Endothelial cell of umbilical vein (primary cell): Measurements from ENCODE around the gene COL8A1. TPM values are rescaled to one million over a fixed set of nuclear protein-coding genes. Genes with fewer than 3 reads are reported as not detected.
A peak's percentile ranks its signal among the peaks of the same experiment; 100 is the strongest.

ENCODE experiments used
- BruUV-seq: library from RNA; stranded (reverse); fragments of 400-500 nt; replicated peaks from 2 replicates; lab custom pipeline; 2021; lab: Mats Ljungman, UMichigan
- CTCF ChIA-PET: fragments of 300-600, 350-600 bp; sonication (Branson Sonifier 250); formaldehyde crosslinking; loops from one replicate; lab custom pipeline; 2021; ENCODE audit warnings: antibody characterized with exemption, inconsistent platforms; lab: Charles Lee
- POLR2A ChIA-PET: fragments of 300-600, 350-600 bp; sonication (Branson Sonifier 250); formaldehyde crosslinking; loops from one replicate; lab custom pipeline; 2021; ENCODE audit warnings: antibody characterized with exemption, inconsistent platforms; lab: Charles Lee
- DNase-seq: peaks from one replicate; pipeline ENCODE4 v3.0.0-alpha.2; 2011; ENCODE audit warnings: low read depth, low spot score
- FAIRE-seq: peaks from 2 replicates; lab custom pipeline; 2011; peaks lifted over from hg19 to GRCh38; lab: Jason Lieb, UNC
- H2AFZ ChIP-seq: 2 replicates; pipeline ENCODE4 v1.6.0; 2012; ENCODE audit warnings: low read depth, low read length, control low read depth, inconsistent platforms
- H3K27ac ChIP-seq: 2 replicates; pipeline ENCODE4 v1.5.1; 2011; ENCODE audit warnings: low read depth, mild to moderate bottlenecking, control low read depth, low read length, moderate library complexity; ENCODE audit not compliant: insufficient read depth
- H3K27me3 ChIP-seq, 2 experiments: 2 replicates each; pipeline versions ENCODE4 v1.6.0 to v1.6.1; 2011; ENCODE audit warnings: low read length in 2 of 2, mixed read lengths in 1 of 2; ENCODE audit not compliant: control insufficient read depth in 2 of 2, insufficient read depth in 2 of 2
- H3K36me3 ChIP-seq, 2 experiments: 2 replicates in 1 of 2; 3 replicates in 1 of 2; pipeline ENCODE4 v1.5.1; 2011; ENCODE audit warnings: low read length in 2 of 2, mild to moderate bottlenecking in 1 of 2, moderate library complexity in 1 of 2; ENCODE audit not compliant: control insufficient read depth in 2 of 2, insufficient read depth in 2 of 2; ENCODE audit errors: extremely low read depth in 1 of 2
- H3K4me1 ChIP-seq: 3 replicates; pipeline ENCODE4 v1.5.1; 2011; ENCODE audit warnings: mild to moderate bottlenecking, low read length; ENCODE audit not compliant: control insufficient read depth, insufficient read depth; ENCODE audit errors: extremely low read depth
- H3K4me2 ChIP-seq: 2 replicates; pipeline ENCODE4 v1.6.1; 2011; ENCODE audit warnings: low read length, control low read depth, mixed read lengths; ENCODE audit not compliant: insufficient read depth
- H3K4me3 ChIP-seq, 3 experiments: fragments of 200-600 bp in 1 of 3; sonication (generic), shearing (Covaris generic) in 1 of 3; replicated peaks in 1 of 3; 2 replicates each; pipeline ENCODE4 v1.5.1; 2011 to 2016; ENCODE audit warnings: control low read depth in 3 of 3, low read length in 3 of 3, mild to moderate bottlenecking in 2 of 3, inconsistent platforms in 1 of 3, low read depth in 1 of 3, moderate library complexity in 1 of 3; ENCODE audit not compliant: insufficient read depth in 1 of 3
- H3K79me2 ChIP-seq: 2 replicates; pipeline ENCODE4 v1.6.0; 2012; ENCODE audit warnings: low read length, inconsistent platforms; ENCODE audit not compliant: control insufficient read depth, insufficient read depth
- H3K9ac ChIP-seq: replicated peaks from 2 replicates; pipeline ENCODE3; 2011; ENCODE audit warnings: low read length, control low read depth; ENCODE audit not compliant: insufficient read depth; ENCODE audit errors: extremely low read depth
- H3K9me1 ChIP-seq: replicated peaks from 3 replicates; pipeline ENCODE4 v1.6.0; 2011; ENCODE audit warnings: mild to moderate bottlenecking, low read length; ENCODE audit not compliant: control insufficient read depth, insufficient read depth; ENCODE audit errors: extremely low read depth
- H3K9me3 ChIP-seq: replicated peaks from 2 replicates; pipeline ENCODE4 v1.5.1; 2012; ENCODE audit warnings: low read length, inconsistent platforms; ENCODE audit not compliant: control insufficient read depth, insufficient read depth
- H4K20me1 ChIP-seq: replicated peaks from 2 replicates; pipeline ENCODE3; 2011; ENCODE audit warnings: mild to moderate bottlenecking, low read length; ENCODE audit not compliant: control insufficient read depth, insufficient read depth; ENCODE audit errors: extremely low read depth
- EZH2 ChIP-seq: IDR thresholded peaks from 2 replicates; pipeline ENCODE4 v1.6.1; 2012; ENCODE audit warnings: borderline replicate concordance, low read depth, mild to moderate bottlenecking, moderate library complexity, low read length, inconsistent platforms; ENCODE audit not compliant: severe bottlenecking
- FOS ChIP-seq: IDR thresholded peaks from 2 replicates; pipeline ENCODE4 v1.6.1; 2011; ENCODE audit warnings: mild to moderate bottlenecking, low read length, moderate library complexity, borderline replicate concordance; ENCODE audit not compliant: insufficient read depth
- GATA2 ChIP-seq: IDR thresholded peaks from 2 replicates; pipeline ENCODE4 v1.7.0; 2011; ENCODE audit warnings: low read depth, mild to moderate bottlenecking, moderate library complexity, mixed read lengths, low read length; ENCODE audit not compliant: insufficient read length, insufficient read depth
- JUN ChIP-seq: IDR thresholded peaks from 2 replicates; pipeline ENCODE4 v1.6.1; 2011; ENCODE audit warnings: borderline replicate concordance, low read depth; ENCODE audit not compliant: insufficient read length, insufficient read depth
- MAX ChIP-seq: IDR thresholded peaks from 2 replicates; pipeline ENCODE4 v1.6.1; 2011; ENCODE audit not compliant: insufficient read depth, insufficient read length
- MYC ChIP-seq: IDR thresholded peaks from one replicate; pipeline ENCODE4 v1.6.1; 2011; ENCODE audit warnings: mild to moderate bottlenecking, low read depth, low read length
- POLR2A ChIP-seq: IDR thresholded peaks from 2 replicates; pipeline ENCODE4 v1.6.1; 2012; ENCODE audit warnings: low read depth, mild to moderate bottlenecking, control low read depth, low read length
- POLR2AphosphoS5 ChIP-seq: IDR thresholded peaks from 2 replicates; pipeline ENCODE4 v1.6.1; 2012; ENCODE audit warnings: low read depth, mild to moderate bottlenecking, control low read depth, low read length, moderate library complexity; ENCODE audit not compliant: insufficient read depth
- dilution Hi-C: fragments of 300-500 bp; cut with MboI; formaldehyde crosslinking; loops from one replicate; pipeline ENCODE4 v1.15.0; 2019; ENCODE audit warnings: low sequenced_read_pairs; ENCODE audit not compliant: extremely low pct_ligation_motif_present
- intact Hi-C: fragments of 100-400 bp; cut with micrococcal nuclease; formaldehyde crosslinking; loops from one replicate; pipeline ENCODE4 v1.10.0; 2022
- polyA plus RNA-seq, 4 experiments: library from polyadenylated mRNA; depleted of rRNA in 3 of 4; stranded (reverse) in 3 of 4; unstranded in 1 of 4; fragments of >200 nt; gene quantifications; 2 replicates each; pipeline versions ENCODE4 v1.2.1 to v1.2.3, GENCODE V29; 2011 to 2012; ENCODE audit warnings: missing spikeins in 1 of 4
- total RNA-seq: library from RNA; stranded (reverse); gene quantifications from 2 replicates; pipeline ENCODE4 v1.2.3, GENCODE V29; 2021
- TF ChIP-seq, protein P1 (sequence below), 2 donors: IDR thresholded peaks; 1 replicate in 1 of 2; 2 replicates in 1 of 2; pipeline ENCODE4 v1.5.1; 2011; ENCODE audit warnings: low read length in 2 of 2, mild to moderate bottlenecking in 2 of 2, moderate library complexity in 2 of 2, control low read depth in 1 of 2, inconsistent platforms in 1 of 2, low read depth in 1 of 2; ENCODE audit not compliant: insufficient read depth in 1 of 2; ENCODE audit errors: extremely low read depth in 1 of 2

COL8A1 gene
- total and polyA plus RNA-seq, 2 donors (not counting 3 experiments of a cell fraction or from before 2014, with no cell fraction given) = 358 to 634 TPM

DNA sequence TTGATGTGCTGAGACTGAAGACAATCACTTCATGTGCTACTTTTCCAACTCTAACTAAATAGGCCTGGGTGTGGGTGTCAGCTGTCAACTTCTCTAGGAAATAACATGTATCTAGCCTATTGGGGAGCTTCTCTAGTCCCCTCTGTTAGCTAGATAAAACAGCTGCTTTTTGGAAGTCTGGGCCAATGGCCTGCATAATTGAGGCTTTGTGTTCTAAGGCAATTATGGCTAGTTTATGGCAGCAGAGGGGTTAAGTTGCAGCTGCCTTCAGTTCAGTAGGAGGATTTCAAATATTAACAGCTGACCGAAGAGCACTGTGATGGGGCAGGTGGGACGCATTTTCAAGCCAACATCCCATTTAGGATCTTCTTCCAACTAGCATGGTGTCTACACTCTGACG lies 6.4 kb downstream of the COL8A1 start:
- no TSS peak for BruUV-seq
- Histone ChIP-seq H3K4me3 (no peak overlapping the region), H3K27me3 (no peaks in the 10 kb centered on the region), H2AFZ (no peak overlapping the region), H3K79me2 (peaks cover 93% of the 10 kb centered on the region), H3K27ac (peak overlapping the region; percentile 45), H3K4me2 (peak overlapping the region; percentile 41), H3K9ac (no peak overlapping the region), H3K36me3 (peaks cover 0 to 10% of the 10 kb centered on the region in 2 experiments), H3K4me1 (peaks cover 97% of the 10 kb centered on the region), H4K20me1 (no peaks in the 10 kb centered on the region), H3K9me1 (no peaks in the 10 kb centered on the region), H3K9me3 (no peaks in the 10 kb centered on the region)
- DNase-seq (no peak), FAIRE-seq (no peak)
- CTCF ChIA-PET = interaction anchor here (0.6 to 6.7 kb wide), 30 partner anchors 7 to 621 kb away, joined by 3 to 101 read pairs (median 5); partner anchors contain the start of gene COL8A1
- intact Hi-C loops = loop anchor here (1.0 to 2.0 kb wide), 5 partner anchors 7 to 622 kb away; no protein-coding TSS in a partner anchor
- TF ChIP-seq FOS (no peak), EZH2 (no peak), JUN (no peak), MAX (no peak), MYC (no peak), POLR2AphosphoS5 (no peak), POLR2A (no peak), GATA2 (no peak)
- TF ChIP-seq, protein P1, sequence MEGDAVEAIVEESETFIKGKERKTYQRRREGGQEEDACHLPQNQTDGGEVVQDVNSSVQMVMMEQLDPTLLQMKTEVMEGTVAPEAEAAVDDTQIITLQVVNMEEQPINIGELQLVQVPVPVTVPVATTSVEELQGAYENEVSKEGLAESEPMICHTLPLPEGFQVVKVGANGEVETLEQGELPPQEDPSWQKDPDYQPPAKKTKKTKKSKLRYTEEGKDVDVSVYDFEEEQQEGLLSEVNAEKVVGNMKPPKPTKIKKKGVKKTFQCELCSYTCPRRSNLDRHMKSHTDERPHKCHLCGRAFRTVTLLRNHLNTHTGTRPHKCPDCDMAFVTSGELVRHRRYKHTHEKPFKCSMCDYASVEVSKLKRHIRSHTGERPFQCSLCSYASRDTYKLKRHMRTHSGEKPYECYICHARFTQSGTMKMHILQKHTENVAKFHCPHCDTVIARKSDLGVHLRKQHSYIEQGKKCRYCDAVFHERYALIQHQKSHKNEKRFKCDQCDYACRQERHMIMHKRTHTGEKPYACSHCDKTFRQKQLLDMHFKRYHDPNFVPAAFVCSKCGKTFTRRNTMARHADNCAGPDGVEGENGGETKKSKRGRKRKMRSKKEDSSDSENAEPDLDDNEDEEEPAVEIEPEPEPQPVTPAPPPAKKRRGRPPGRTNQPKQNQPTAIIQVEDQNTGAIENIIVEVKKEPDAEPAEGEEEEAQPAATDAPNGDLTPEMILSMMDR (IDR thresholded peaks at IDR 0.05; ENCODE audit: extremely low read depth in 1 of 2, insufficient read depth in 1 of 2, low read depth in 1 of 2, low read length in 2 of 2) = no peak
- dilution Hi-C loops = no loop called here
- POLR2A ChIA-PET = no interaction called here
